IMR-90 (cell line): Measurements from ENCODE around the gene ARSA.

ENCODE experiments used
- CEBPB ChIP-seq: IDR thresholded peaks from 2 replicates; pipeline ENCODE4 v1.6.1; 2012; ENCODE audit warnings: low read depth, low read length, improper control_type of control experiment
- CHD1 ChIP-seq: IDR thresholded peaks from 2 replicates; pipeline ENCODE4 v1.6.1; 2012; ENCODE audit warnings: low read depth, low read length, improper control_type of control experiment
- MAZ ChIP-seq: IDR thresholded peaks from 2 replicates; pipeline ENCODE4 v1.6.1; 2012; ENCODE audit warnings: low read depth, mild to moderate bottlenecking, low read length, improper control_type of control experiment, moderate library complexity, borderline replicate concordance
- MXI1 ChIP-seq: IDR thresholded peaks from 2 replicates; pipeline ENCODE4 v1.6.1; 2012; ENCODE audit warnings: low read depth, mild to moderate bottlenecking, low read length, moderate library complexity, borderline replicate concordance
- NFE2L2 ChIP-seq: fragments of 150-350 bp; IDR thresholded peaks from 2 replicates; pipeline ENCODE4 v1.6.1; 2016; ENCODE audit warnings: low read depth, mild to moderate bottlenecking, low read length
- POLR2A ChIP-seq: IDR thresholded peaks from 2 replicates; pipeline ENCODE4 v1.6.1; 2012; ENCODE audit warnings: mild to moderate bottlenecking, low read depth, low read length
- RCOR1 ChIP-seq: IDR thresholded peaks from 2 replicates; pipeline ENCODE4 v1.6.1; 2012; ENCODE audit warnings: mild to moderate bottlenecking, low read length, improper control_type of control experiment; ENCODE audit not compliant: insufficient replicate concordance
- RFX5 ChIP-seq: IDR thresholded peaks from 2 replicates; pipeline ENCODE4 v1.8.0; 2012; ENCODE audit warnings: low read depth, mild to moderate bottlenecking, low read length, moderate library complexity
- TF ChIP-seq, protein P1 (sequence below): fragments of 150-350 bp; IDR thresholded peaks from 2 replicates; pipeline ENCODE4 v1.6.1; 2016; ENCODE audit warnings: low read depth, mild to moderate bottlenecking, low read length, moderate library complexity, borderline replicate concordance
- TF ChIP-seq, protein P2 (sequence below): conservative IDR thresholded peaks from 2 replicates; pipeline ENCODE4 v1.5.1; 2012; ENCODE audit warnings: mild to moderate bottlenecking, low read depth, low read length, improper control_type of control experiment
- TF ChIP-seq, protein P3 (sequence below): fragments of 150-350 bp; IDR thresholded peaks from 2 replicates; pipeline ENCODE4 v1.6.1; 2017; ENCODE audit warnings: mild to moderate bottlenecking, antibody characterized with exemption, low read length, low read depth

DNA sequence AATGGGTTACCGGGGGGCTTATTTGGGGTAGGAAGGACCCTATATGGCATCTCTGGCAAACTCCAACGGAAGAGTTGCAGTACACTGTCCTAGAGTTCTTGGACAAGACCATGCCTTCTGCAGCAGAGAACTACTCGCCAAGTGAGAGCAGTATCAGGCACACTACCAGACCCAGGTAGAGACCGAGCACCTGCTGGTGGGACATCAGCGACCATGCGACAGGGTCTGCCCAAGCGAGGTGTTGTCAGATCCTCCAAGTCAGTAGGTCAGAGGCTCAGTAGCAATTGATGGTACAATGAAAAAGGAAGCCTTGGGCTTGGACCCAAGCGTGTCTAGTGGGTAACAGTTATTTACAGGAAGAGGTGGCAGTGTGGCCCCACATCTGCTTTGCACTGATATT, 42.2 kb downstream of the ARSA start:
- TF ChIP-seq, protein P1, sequence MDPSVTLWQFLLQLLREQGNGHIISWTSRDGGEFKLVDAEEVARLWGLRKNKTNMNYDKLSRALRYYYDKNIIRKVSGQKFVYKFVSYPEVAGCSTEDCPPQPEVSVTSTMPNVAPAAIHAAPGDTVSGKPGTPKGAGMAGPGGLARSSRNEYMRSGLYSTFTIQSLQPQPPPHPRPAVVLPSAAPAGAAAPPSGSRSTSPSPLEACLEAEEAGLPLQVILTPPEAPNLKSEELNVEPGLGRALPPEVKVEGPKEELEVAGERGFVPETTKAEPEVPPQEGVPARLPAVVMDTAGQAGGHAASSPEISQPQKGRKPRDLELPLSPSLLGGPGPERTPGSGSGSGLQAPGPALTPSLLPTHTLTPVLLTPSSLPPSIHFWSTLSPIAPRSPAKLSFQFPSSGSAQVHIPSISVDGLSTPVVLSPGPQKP = no peak
- TF ChIP-seq MXI1 (no peak), CHD1 (no peak), RCOR1 (no peak), CEBPB (no peak), POLR2A (no peak), RFX5 (no peak), MAZ (no peak), NFE2L2 (no peak)
- TF ChIP-seq, protein P2, sequence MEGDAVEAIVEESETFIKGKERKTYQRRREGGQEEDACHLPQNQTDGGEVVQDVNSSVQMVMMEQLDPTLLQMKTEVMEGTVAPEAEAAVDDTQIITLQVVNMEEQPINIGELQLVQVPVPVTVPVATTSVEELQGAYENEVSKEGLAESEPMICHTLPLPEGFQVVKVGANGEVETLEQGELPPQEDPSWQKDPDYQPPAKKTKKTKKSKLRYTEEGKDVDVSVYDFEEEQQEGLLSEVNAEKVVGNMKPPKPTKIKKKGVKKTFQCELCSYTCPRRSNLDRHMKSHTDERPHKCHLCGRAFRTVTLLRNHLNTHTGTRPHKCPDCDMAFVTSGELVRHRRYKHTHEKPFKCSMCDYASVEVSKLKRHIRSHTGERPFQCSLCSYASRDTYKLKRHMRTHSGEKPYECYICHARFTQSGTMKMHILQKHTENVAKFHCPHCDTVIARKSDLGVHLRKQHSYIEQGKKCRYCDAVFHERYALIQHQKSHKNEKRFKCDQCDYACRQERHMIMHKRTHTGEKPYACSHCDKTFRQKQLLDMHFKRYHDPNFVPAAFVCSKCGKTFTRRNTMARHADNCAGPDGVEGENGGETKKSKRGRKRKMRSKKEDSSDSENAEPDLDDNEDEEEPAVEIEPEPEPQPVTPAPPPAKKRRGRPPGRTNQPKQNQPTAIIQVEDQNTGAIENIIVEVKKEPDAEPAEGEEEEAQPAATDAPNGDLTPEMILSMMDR = no peak
- TF ChIP-seq, protein P3, sequence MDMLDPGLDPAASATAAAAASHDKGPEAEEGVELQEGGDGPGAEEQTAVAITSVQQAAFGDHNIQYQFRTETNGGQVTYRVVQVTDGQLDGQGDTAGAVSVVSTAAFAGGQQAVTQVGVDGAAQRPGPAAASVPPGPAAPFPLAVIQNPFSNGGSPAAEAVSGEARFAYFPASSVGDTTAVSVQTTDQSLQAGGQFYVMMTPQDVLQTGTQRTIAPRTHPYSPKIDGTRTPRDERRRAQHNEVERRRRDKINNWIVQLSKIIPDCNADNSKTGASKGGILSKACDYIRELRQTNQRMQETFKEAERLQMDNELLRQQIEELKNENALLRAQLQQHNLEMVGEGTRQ = no peak
